SW 1271 (cell line): ENCODE data around the gene PDE6G.

Source experiments
- DNase-seq, 2 experiments: peaks; one replicate each; lab custom pipeline; 2025; lab: John Stamatoyannopoulos, UW

Gene PDE6G

GRCh38 chr17:81662002-81662401, 5.7 kb upstream of the PDE6G start:
- DNase-seq, result no peak

GRCh38 chr17:81660441-81660840, 4.1 kb upstream of the PDE6G start:
- DNase-seq, result no peak

GRCh38 chr17:81659038-81659437, 2.7 kb upstream of the PDE6G start:
- DNase-seq, result no peak

- DNase-seq, result no peak
Observed at GRCh38 chr17:81656835-81657234, 493 bp upstream of the PDE6G start.

- DNase-seq, result no peak
Observed at GRCh38 chr17:81655378-81656117, 794 bp downstream of the PDE6G start.

GRCh38 chr17:81652906-81653771, 3.2 kb downstream of the PDE6G start:
- DNase-seq, result no peak

GRCh38 chr17:81651692-81652091, 4.7 kb downstream of the PDE6G start:
- peak in 1 of 2 experiments; percentile 19 for DNase-seq

GRCh38 chr17:81650951-81651350, 5.4 kb downstream of the PDE6G start:
- DNase-seq, result no peak

- DNase-seq, result no peak
Observed at GRCh38 chr17:81648707-81649085, 7.6 kb downstream of the PDE6G start.

GRCh38 chr17:81648013-81648706, 8.2 kb downstream of the PDE6G start:
- no peak for DNase-seq

- no peak for DNase-seq
Observed at GRCh38 chr17:81647640-81648012, 8.7 kb downstream of the PDE6G start.

- DNase-seq, result no peak
Observed at GRCh38 chr17:81646869-81647600, 9.3 kb downstream of the PDE6G start.

- no peak for DNase-seq
Observed at GRCh38 chr17:81644976-81645952, 11.1 kb downstream of the PDE6G start.

GRCh38 chr17:81644496-81644895, 11.8 kb downstream of the PDE6G start:
- no peak for DNase-seq

GRCh38 chr17:81641825-81642489, 14.4 kb downstream of the PDE6G start:
- no peak for DNase-seq

- no peak for DNase-seq
Observed at GRCh38 chr17:81640011-81640410, 16.3 kb downstream of the PDE6G start.

GRCh38 chr17:81638683-81639082, 17.7 kb downstream of the PDE6G start:
- no peak for DNase-seq

GRCh38 chr17:81636505-81637288, 19.6 kb downstream of the PDE6G start, which contains the start of the genes NPLOC4 and TSPAN10:
Gene NPLOC4 (minus strand): TSS chr17:81637112. CDS start chr17:81636930, 182 bp downstream.
Gene TSPAN10 (plus strand): TSS chr17:81637196. CDS start chr17:81642413, 5,217 bp downstream.
- peak; percentile 34 to 69 for DNase-seq

GRCh38 chr17:81635973-81636504, 20.3 kb downstream of the PDE6G start:
- peak; percentile 28 to 39 for DNase-seq
